ENCODE results near the gene PSMG3.

The PSMG3 gene

GRCh38 chr7:1546909-1547776 is 22.7 kb downstream of the PSMG3 start:
- Histone ChIP-seq H3K27me3 (ENCODE audit: insufficient read depth, low read length) (peaks cover 11% of the 10 kb centered on the region), H3K4me1 (ENCODE audit: insufficient read depth, low read length) (peaks cover 3% of the 10 kb centered on the region), H3K4me3 (ENCODE audit: low read length) (no peak overlapping the region)

GRCh38 chr7:1546274-1546908 is 23.4 kb downstream of the PSMG3 start:
- peaks cover 3% of the 10 kb centered on the region for H3K4me1 ChIP-seq (ENCODE audit: insufficient read depth, low read length)
- H3K27me3 ChIP-seq (ENCODE audit: insufficient read depth, low read length), result peaks cover 11% of the 10 kb centered on the region
- H2AFZ ChIP-seq (ENCODE audit: low read depth, low read length), result no peak overlapping the region
- H3K36me3 ChIP-seq (ENCODE audit: insufficient read depth, low read length), result peaks cover 2% of the 10 kb centered on the region
- no peak overlapping the region for H3K4me3 ChIP-seq (ENCODE audit: low read length)
- H3K9me3 ChIP-seq (ENCODE audit: low read length), result no peaks in the 10 kb centered on the region

More at GRCh38 chr7:1546909-1547776, 22.7 kb downstream of the PSMG3 start:
- H2AFZ ChIP-seq (ENCODE audit: low read depth, low read length), result no peak overlapping the region
- no peaks in the 10 kb centered on the region for H3K36me3 ChIP-seq (ENCODE audit: insufficient read depth, low read length)
- no peaks in the 10 kb centered on the region for H3K9me3 ChIP-seq (ENCODE audit: low read length)

- Histone ChIP-seq H2AFZ (ENCODE audit: low read depth, low read length) (no peak overlapping the region), H3K27me3 (ENCODE audit: insufficient read depth, low read length) (peaks cover 11% of the 10 kb centered on the region), H3K4me3 (ENCODE audit: low read length) (no peak overlapping the region), H3K36me3 (ENCODE audit: insufficient read depth, low read length) (peaks cover 8% of the 10 kb centered on the region), H3K4me1 (ENCODE audit: insufficient read depth, low read length) (peaks cover 3% of the 10 kb centered on the region), H3K9me3 (ENCODE audit: low read length) (no peaks in the 10 kb centered on the region)
Observed at GRCh38 chr7:1545417-1546246, 24.2 kb downstream of the PSMG3 start.

- H2AFZ ChIP-seq (ENCODE audit: low read depth, low read length), result no peak overlapping the region
- no peak overlapping the region for H3K4me3 ChIP-seq (ENCODE audit: low read length)
- H3K36me3 ChIP-seq (ENCODE audit: insufficient read depth, low read length), result peaks cover 12% of the 10 kb centered on the region
- H3K4me1 ChIP-seq (ENCODE audit: insufficient read depth, low read length), result peaks cover 3% of the 10 kb centered on the region
- no peaks in the 10 kb centered on the region for H3K9me3 ChIP-seq (ENCODE audit: low read length)
- peaks cover 11% of the 10 kb centered on the region for H3K27me3 ChIP-seq (ENCODE audit: insufficient read depth, low read length)
Observed at GRCh38 chr7:1544896-1545416, 24.9 kb downstream of the PSMG3 start.

- Histone ChIP-seq H3K36me3 (ENCODE audit: insufficient read depth, low read length) (peaks cover 15% of the 10 kb centered on the region), H3K4me1 (ENCODE audit: insufficient read depth, low read length) (peaks cover 3% of the 10 kb centered on the region), H2AFZ (ENCODE audit: low read depth, low read length) (no peak overlapping the region), H3K9me3 (ENCODE audit: low read length) (no peaks in the 10 kb centered on the region), H3K4me3 (ENCODE audit: low read length) (no peak overlapping the region), H3K27me3 (ENCODE audit: insufficient read depth, low read length) (peaks cover 11% of the 10 kb centered on the region)
Observed at GRCh38 chr7:1544178-1544895, 25.5 kb downstream of the PSMG3 start.

GRCh38 chr7:1543826-1544177 is 26.0 kb downstream of the PSMG3 start:
- peaks cover 9% of the 10 kb centered on the region for H3K4me1 ChIP-seq (ENCODE audit: insufficient read depth, low read length)
- no peak overlapping the region for H2AFZ ChIP-seq (ENCODE audit: low read depth, low read length)
- H3K36me3 ChIP-seq (ENCODE audit: insufficient read depth, low read length), result peaks cover 15% of the 10 kb centered on the region
- no peaks in the 10 kb centered on the region for H3K9me3 ChIP-seq (ENCODE audit: low read length)
- H3K27me3 ChIP-seq (ENCODE audit: insufficient read depth, low read length), result peaks cover 8% of the 10 kb centered on the region
- H3K4me3 ChIP-seq (ENCODE audit: low read length), result no peak overlapping the region

- peaks cover 16% of the 10 kb centered on the region for H3K4me1 ChIP-seq (ENCODE audit: insufficient read depth, low read length)
- no peak overlapping the region for H3K4me3 ChIP-seq (ENCODE audit: low read length)
- H2AFZ ChIP-seq (ENCODE audit: low read depth, low read length), result no peak overlapping the region
- no peaks in the 10 kb centered on the region for H3K9me3 ChIP-seq (ENCODE audit: low read length)
- H3K36me3 ChIP-seq (ENCODE audit: insufficient read depth, low read length), result peaks cover 15% of the 10 kb centered on the region
- H3K27me3 ChIP-seq (ENCODE audit: insufficient read depth, low read length), result peaks cover under 1% of the 10 kb centered on the region
Observed at GRCh38 chr7:1542841-1543747, 26.7 kb downstream of the PSMG3 start.

GRCh38 chr7:1542329-1542728 is 27.5 kb downstream of the PSMG3 start:
- Histone ChIP-seq H3K36me3 (ENCODE audit: insufficient read depth, low read length) (peaks cover 15% of the 10 kb centered on the region), H2AFZ (ENCODE audit: low read depth, low read length) (no peak overlapping the region), H3K4me1 (ENCODE audit: insufficient read depth, low read length) (peaks cover 23% of the 10 kb centered on the region), H3K4me3 (ENCODE audit: low read length) (no peak overlapping the region), H3K9me3 (ENCODE audit: low read length) (no peaks in the 10 kb centered on the region), H3K27me3 (ENCODE audit: insufficient read depth, low read length) (no peaks in the 10 kb centered on the region)

- H3K9me3 ChIP-seq (ENCODE audit: low read length), result no peaks in the 10 kb centered on the region
- no peak overlapping the region for H2AFZ ChIP-seq (ENCODE audit: low read depth, low read length)
- no peaks in the 10 kb centered on the region for H3K27me3 ChIP-seq (ENCODE audit: insufficient read depth, low read length)
- H3K4me3 ChIP-seq (ENCODE audit: low read length), result no peak overlapping the region
- peaks cover 15% of the 10 kb centered on the region for H3K36me3 ChIP-seq (ENCODE audit: insufficient read depth, low read length)
- peaks cover 31% of the 10 kb centered on the region for H3K4me1 ChIP-seq (ENCODE audit: insufficient read depth, low read length)
Observed at GRCh38 chr7:1541431-1542162, 28.2 kb downstream of the PSMG3 start.

GRCh38 chr7:1540776-1541271 is 29.0 kb downstream of the PSMG3 start:
- H3K27me3 ChIP-seq (ENCODE audit: insufficient read depth, low read length), result no peaks in the 10 kb centered on the region
- peaks cover 38% of the 10 kb centered on the region for H3K4me1 ChIP-seq (ENCODE audit: insufficient read depth, low read length)
- no peaks in the 10 kb centered on the region for H3K9me3 ChIP-seq (ENCODE audit: low read length)
- H3K36me3 ChIP-seq (ENCODE audit: insufficient read depth, low read length), result peaks cover 15% of the 10 kb centered on the region
- H3K4me3 ChIP-seq (ENCODE audit: low read length), result no peak overlapping the region
- no peak overlapping the region for H2AFZ ChIP-seq (ENCODE audit: low read depth, low read length)

Measured in neuron (in vitro differentiated cells).